ENCODE data around the gene DNM1L.
"Not testable (repeated sequence)": the region's sequence is repeated elsewhere in the genome, so short reads cannot be mapped to it uniquely, and the experiment has no call there.

Gene DNM1L

GRCh38 chr12:32714772-32715171 lies 35.7 kb downstream of the DNM1L start:
- no peak for TF ChIP-seq CTCF (IDR thresholded peaks at IDR 0.05; ENCODE audit: insufficient read depth, low read length)
- TF ChIP-seq POLR2AphosphoS5 (IDR thresholded peaks at IDR 0.05; ENCODE audit: low read depth), result no peak
- no peak for TF ChIP-seq GABPA (IDR thresholded peaks at IDR 0.05; ENCODE audit: low read depth)
- no peak for TF ChIP-seq SPI1 (IDR thresholded peaks at IDR 0.05; ENCODE audit: borderline replicate concordance, low read depth)
- TF ChIP-seq, protein P1, sequence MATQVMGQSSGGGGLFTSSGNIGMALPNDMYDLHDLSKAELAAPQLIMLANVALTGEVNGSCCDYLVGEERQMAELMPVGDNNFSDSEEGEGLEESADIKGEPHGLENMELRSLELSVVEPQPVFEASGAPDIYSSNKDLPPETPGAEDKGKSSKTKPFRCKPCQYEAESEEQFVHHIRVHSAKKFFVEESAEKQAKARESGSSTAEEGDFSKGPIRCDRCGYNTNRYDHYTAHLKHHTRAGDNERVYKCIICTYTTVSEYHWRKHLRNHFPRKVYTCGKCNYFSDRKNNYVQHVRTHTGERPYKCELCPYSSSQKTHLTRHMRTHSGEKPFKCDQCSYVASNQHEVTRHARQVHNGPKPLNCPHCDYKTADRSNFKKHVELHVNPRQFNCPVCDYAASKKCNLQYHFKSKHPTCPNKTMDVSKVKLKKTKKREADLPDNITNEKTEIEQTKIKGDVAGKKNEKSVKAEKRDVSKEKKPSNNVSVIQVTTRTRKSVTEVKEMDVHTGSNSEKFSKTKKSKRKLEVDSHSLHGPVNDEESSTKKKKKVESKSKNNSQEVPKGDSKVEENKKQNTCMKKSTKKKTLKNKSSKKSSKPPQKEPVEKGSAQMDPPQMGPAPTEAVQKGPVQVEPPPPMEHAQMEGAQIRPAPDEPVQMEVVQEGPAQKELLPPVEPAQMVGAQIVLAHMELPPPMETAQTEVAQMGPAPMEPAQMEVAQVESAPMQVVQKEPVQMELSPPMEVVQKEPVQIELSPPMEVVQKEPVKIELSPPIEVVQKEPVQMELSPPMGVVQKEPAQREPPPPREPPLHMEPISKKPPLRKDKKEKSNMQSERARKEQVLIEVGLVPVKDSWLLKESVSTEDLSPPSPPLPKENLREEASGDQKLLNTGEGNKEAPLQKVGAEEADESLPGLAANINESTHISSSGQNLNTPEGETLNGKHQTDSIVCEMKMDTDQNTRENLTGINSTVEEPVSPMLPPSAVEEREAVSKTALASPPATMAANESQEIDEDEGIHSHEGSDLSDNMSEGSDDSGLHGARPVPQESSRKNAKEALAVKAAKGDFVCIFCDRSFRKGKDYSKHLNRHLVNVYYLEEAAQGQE (IDR thresholded peaks at IDR 0.05; ENCODE audit: insufficient replicate concordance, low read depth), result no peak

DNA sequence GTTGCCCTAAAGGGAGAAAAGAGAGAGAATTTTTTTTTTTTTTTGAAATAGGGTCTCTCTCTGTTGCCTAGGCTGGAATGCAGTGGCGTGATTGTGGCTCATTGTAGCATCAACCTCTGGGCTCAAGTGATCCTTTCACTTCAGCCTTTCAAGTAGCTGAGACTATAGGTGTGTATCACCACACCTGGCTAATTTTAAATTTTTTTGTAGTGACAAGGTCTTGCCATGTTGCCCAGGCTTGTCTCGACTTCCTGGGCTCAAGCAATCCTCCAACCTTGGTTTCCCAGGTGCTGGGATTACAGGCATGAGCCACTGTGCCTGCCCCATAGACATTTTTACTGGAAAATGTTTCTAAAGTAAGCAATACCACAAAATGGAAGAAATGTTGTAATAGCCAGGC lies 39.8 kb downstream of the DNM1L start:
- no peak for DNase-seq (ENCODE audit: low read depth in 1 of 2, low spot score in 1 of 2)
- H3K27me3 ChIP-seq (ENCODE audit: insufficient read depth, poor library complexity, severe bottlenecking), result no peaks in the 10 kb centered on the region
- no peak for TF ChIP-seq CTCF (IDR thresholded peaks at IDR 0.05; ENCODE audit: insufficient read depth, low read length)
- TF ChIP-seq, protein P1 (IDR thresholded peaks at IDR 0.05; ENCODE audit: insufficient replicate concordance, low read depth), result no peak
- TF ChIP-seq GABPA (IDR thresholded peaks at IDR 0.05; ENCODE audit: low read depth), result no peak
- no peak for TF ChIP-seq POLR2AphosphoS5 (IDR thresholded peaks at IDR 0.05; ENCODE audit: low read depth)
- no peak for TF ChIP-seq SPI1 (IDR thresholded peaks at IDR 0.05; ENCODE audit: borderline replicate concordance, low read depth)

More at GRCh38 chr12:32714772-32715171, 35.7 kb downstream of the DNM1L start:
- Histone ChIP-seq H3K27me3 (ENCODE audit: insufficient read depth, poor library complexity, severe bottlenecking) (no peaks in the 10 kb centered on the region), H3K27ac (replicated peaks) (no peak overlapping the region), H3K4me3 (replicated peaks; ENCODE audit: insufficient read depth, low read length) (no peak overlapping the region)
- DNase-seq (ENCODE audit: low read depth in 1 of 2, low spot score in 1 of 2), result no peak

GRCh38 chr12:32725308-32725707 lies 46.2 kb downstream of the DNM1L start:
- not testable (repeated sequence) for H3K27ac ChIP-seq (replicated peaks); DNase-seq (ENCODE audit: low read depth in 1 of 2, low spot score in 1 of 2); H3K4me3 ChIP-seq (replicated peaks; ENCODE audit: insufficient read depth, low read length); H3K27me3 ChIP-seq (ENCODE audit: insufficient read depth, poor library complexity, severe bottlenecking)

More for the DNA sequence above, 39.8 kb downstream of the DNM1L start:
- Histone ChIP-seq H3K27ac (replicated peaks) (no peak overlapping the region), H3K4me3 (replicated peaks; ENCODE audit: insufficient read depth, low read length) (no peak overlapping the region)

DNA sequence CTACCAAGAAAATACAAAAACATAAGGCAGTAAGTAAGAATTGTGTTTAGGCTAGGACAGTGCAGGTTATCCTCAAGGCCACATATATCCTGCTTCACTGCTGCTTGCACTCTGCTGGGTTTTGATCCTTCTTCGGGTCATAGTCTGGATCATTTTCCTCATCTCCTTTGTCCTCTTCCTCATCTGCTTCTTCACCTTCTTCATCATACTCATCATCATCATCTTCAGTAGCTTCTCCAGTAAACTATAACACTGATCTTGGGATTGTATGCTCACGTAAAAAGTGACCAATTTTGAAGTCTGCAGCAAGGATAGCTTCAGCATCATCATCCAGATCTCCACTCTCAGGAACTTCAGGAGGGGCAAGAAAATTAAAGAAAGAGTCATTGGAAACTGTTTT lies 47.2 kb downstream of the DNM1L start:
- Histone ChIP-seq H3K27ac (replicated peaks) (no peak overlapping the region), H3K27me3 (ENCODE audit: insufficient read depth, poor library complexity, severe bottlenecking) (no peaks in the 10 kb centered on the region), H3K4me3 (replicated peaks; ENCODE audit: insufficient read depth, low read length) (no peak overlapping the region)
- no peak for DNase-seq (ENCODE audit: low read depth in 1 of 2, low spot score in 1 of 2)
- TF ChIP-seq POLR2AphosphoS5 (IDR thresholded peaks at IDR 0.05; ENCODE audit: low read depth) (no peak), GABPA (IDR thresholded peaks at IDR 0.05; ENCODE audit: low read depth) (no peak)
- TF ChIP-seq, protein P1 (IDR thresholded peaks at IDR 0.05; ENCODE audit: insufficient replicate concordance, low read depth), result no peak
